GM12878 (cell line): Measurements from ENCODE around the gene GRK5. TPM values are rescaled to one million over a fixed set of nuclear protein-coding genes. Genes with fewer than 3 reads are reported as not detected.

Source experiments
- ATAC-seq: fragments of 200-7000 bp; cut with Tn5 transposase; 3 replicates; pipeline ENCODE4 v1.9.1; 2020; ENCODE audit warnings: mild to moderate bottlenecking, moderate library complexity
- BruUV-seq: library from RNA; stranded (reverse); fragments of 400-500 nt; replicated peaks from 2 replicates; lab custom pipeline; 2021; lab: Mats Ljungman, UMichigan
- CTCF ChIA-PET: fragments of 300-600 bp; sonication (Branson Sonifier 250); formaldehyde crosslinking; extraction: SDS; loops from one replicate; lab custom pipeline; 2021; ENCODE audit warnings: inconsistent platforms; lab: Yijun Ruan, JAX
- POLR2A ChIA-PET: fragments of 350-600 bp; formaldehyde crosslinking; extraction: SDS; loops from one replicate; lab custom pipeline; 2021; ENCODE audit warnings: inconsistent platforms; lab: Charles Lee
- RAD21 ChIA-PET: fragments of 300-600 bp; sonication (Branson Sonifier 250); formaldehyde crosslinking; loops from one replicate; lab custom pipeline; 2023; ENCODE audit warnings: antibody characterized with exemption; ENCODE audit not compliant: unreplicated experiment; lab: Charles Lee
- SMC1A ChIA-PET: fragments of 300-600 bp; sonication (Branson Sonifier 250); formaldehyde crosslinking; loops from one replicate; lab custom pipeline; 2023; ENCODE audit not compliant: unreplicated experiment, uncharacterized antibody; lab: Charles Lee
- DNase-seq: peaks from one replicate; pipeline ENCODE4 v3.0.0-alpha.2; 2011; ENCODE audit warnings: low read depth, low spot score
- FAIRE-seq: peaks from 3 replicates; lab custom pipeline; 2011; peaks lifted over from hg19 to GRCh38; lab: Jason Lieb, UNC
- H2AFZ ChIP-seq: 2 replicates; pipeline ENCODE4 v1.6.0; 2011; ENCODE audit warnings: low read depth, low read length, control low read depth; ENCODE audit not compliant: control insufficient read depth
- H3K27ac ChIP-seq: 2 replicates; pipeline ENCODE4 v1.5.1; 2011; ENCODE audit warnings: control low read depth; ENCODE audit not compliant: control insufficient read depth, insufficient read depth
- H3K27me3 ChIP-seq, 2 experiments: replicated peaks in 1 of 2; 2 replicates each; pipeline versions ENCODE4 v1.6.0 to v1.6.1; 2011; ENCODE audit warnings: low read length in 1 of 2; ENCODE audit not compliant: control insufficient read depth in 2 of 2, insufficient read depth in 2 of 2
- H3K36me3 ChIP-seq, 2 experiments: 2 replicates each; pipeline ENCODE4 v1.5.1; 2011; ENCODE audit warnings: low read length in 1 of 2; ENCODE audit not compliant: control insufficient read depth in 2 of 2, insufficient read depth in 2 of 2
- H3K4me1 ChIP-seq: 2 replicates; pipeline ENCODE4 v1.6.1; 2011; ENCODE audit warnings: mild to moderate bottlenecking, low read length, moderate library complexity, mixed read lengths; ENCODE audit not compliant: control insufficient read depth, insufficient read depth
- H3K4me2 ChIP-seq: 2 replicates; pipeline ENCODE4 v1.6.0; 2011; ENCODE audit warnings: control low read depth; ENCODE audit not compliant: control insufficient read depth, insufficient read depth
- H3K4me3 ChIP-seq: fragments of 200-600 bp; sonication (generic); 2 replicates; pipeline ENCODE4 v1.5.1; 2016
- H3K79me2 ChIP-seq: 2 replicates; pipeline ENCODE4 v1.6.0; 2011; ENCODE audit warnings: low read length; ENCODE audit not compliant: control insufficient read depth, insufficient read depth
- H3K9ac ChIP-seq: 2 replicates; pipeline ENCODE4 v1.8.0; 2011; ENCODE audit warnings: low read length, control low read depth, mixed read lengths; ENCODE audit not compliant: control insufficient read depth, insufficient read depth
- H3K9me3 ChIP-seq: replicated peaks from 3 replicates; pipeline ENCODE4 v1.5.1; 2011; ENCODE audit warnings: mild to moderate bottlenecking, low read length; ENCODE audit not compliant: control insufficient read depth, insufficient read depth
- H4K20me1 ChIP-seq: 2 replicates; pipeline ENCODE4 v1.6.0; 2011; ENCODE audit not compliant: control insufficient read depth, insufficient read depth
- LARP7 ChIP-seq: fragments of 450-650 bp; IDR thresholded peaks from 2 replicates; pipeline ENCODE4 v1.6.1; 2017; ENCODE audit warnings: mild to moderate bottlenecking
- RAD21 ChIP-seq: IDR thresholded peaks from 2 replicates; pipeline ENCODE4 v1.6.1; 2011; ENCODE audit warnings: mild to moderate bottlenecking, low read depth, low read length, moderate library complexity; ENCODE audit not compliant: insufficient read depth
- SP1 ChIP-seq: IDR thresholded peaks from one replicate; pipeline ENCODE4 v1.6.1; 2011; ENCODE audit warnings: low read depth, low read length
- YBX1 ChIP-seq: fragments of 450-650 bp; IDR thresholded peaks from 2 replicates; pipeline ENCODE4 v1.6.1; 2016; ENCODE audit warnings: antibody characterized with exemption
- YY1 ChIP-seq: IDR thresholded peaks from 2 replicates; pipeline ENCODE4 v1.6.1; 2011; ENCODE audit warnings: low read depth, mild to moderate bottlenecking, low read length
- ZNF207 ChIP-seq: fragments of 450-650 bp; IDR thresholded peaks from 2 replicates; pipeline ENCODE4 v1.6.1; 2014; ENCODE audit warnings: antibody characterized with exemption, mild to moderate bottlenecking, borderline replicate concordance
- WGBS: methylation state at CpG from one replicate; pipeline ENCODE4 v1.1.6; 2016; ENCODE audit warnings: low lambda C conversion rate; ENCODE audit not compliant: insufficient replicate concordance, insufficient coverage; ENCODE audit errors: missing lambda C conversion rate; 5-methylcytosine and 5-hydroxymethylcytosine counted together
- in situ Hi-C: fragments of 300-500 bp; cut with MboI; formaldehyde crosslinking; loops from 9 replicates; pipeline ENCODE4 v1.14.3; 2018; ENCODE audit warnings: mixed read lengths
- intact Hi-C: fragments of 100-400 bp; cut with micrococcal nuclease; formaldehyde crosslinking; loops from one replicate; pipeline ENCODE4 v1.14.2; 2022; ENCODE audit not compliant: unreplicated experiment
- polyA plus RNA-seq, 11 experiments: library from polyadenylated mRNA; depleted of rRNA in 4 of 11; unstranded in 6 of 11; stranded (reverse) in 5 of 11; fragments of >200 nt; fragmentation: Nextera tagmentation in 4 of 11; fragmentation: Illumina TruSeq in 1 of 11; extraction: Ambion mirVana in 4 of 11; extraction: Trizol in 1 of 11; gene quantifications; 1 replicate in 1 of 11; 2 replicates in 10 of 11; pipeline versions ENCODE4 v1.2.1 to v1.2.3, GENCODE V29; 2011 to 2016; ENCODE audit warnings: inconsistent platforms in 2 of 11, missing spikeins in 2 of 11, low read depth in 1 of 11
- total RNA-seq, 4 experiments: library from RNA; depleted of rRNA in 3 of 4; stranded (reverse); fragments of >200 nt in 3 of 4; fragmentation: Illumina TruSeq in 1 of 4; extraction: Trizol in 1 of 4; gene quantifications; 2 replicates each; pipeline versions ENCODE4 v1.2.1 to v1.2.3, GENCODE V29; 2013 to 2021
- TF ChIP-seq, protein P1 (sequence below): fragments of 450-650 bp; formaldehyde crosslinking; IDR thresholded peaks from 2 replicates; pipeline ENCODE4 v1.4.0; 2022; ENCODE audit warnings: mild to moderate bottlenecking, moderate library complexity
- TF ChIP-seq, protein P2 (sequence below): fragments of 450-650 bp; formaldehyde crosslinking; IDR thresholded peaks from 2 replicates; pipeline ENCODE4 v1.4.0; 2020; ENCODE audit warnings: mild to moderate bottlenecking, moderate library complexity
- TF ChIP-seq, protein P3 (sequence below): fragments of 450-650 bp; IDR thresholded peaks from 2 replicates; pipeline ENCODE4 v1.6.1; 2016; ENCODE audit warnings: mild to moderate bottlenecking, moderate library complexity, borderline replicate concordance

The GRK5 gene
- total and polyA plus RNA-seq, 10 of the 15 experiments (the other 5 are each of a cell fraction or from before 2014, with no cell fraction given): 0.11 to 22.1 (median 10.0) TPM

DNA sequence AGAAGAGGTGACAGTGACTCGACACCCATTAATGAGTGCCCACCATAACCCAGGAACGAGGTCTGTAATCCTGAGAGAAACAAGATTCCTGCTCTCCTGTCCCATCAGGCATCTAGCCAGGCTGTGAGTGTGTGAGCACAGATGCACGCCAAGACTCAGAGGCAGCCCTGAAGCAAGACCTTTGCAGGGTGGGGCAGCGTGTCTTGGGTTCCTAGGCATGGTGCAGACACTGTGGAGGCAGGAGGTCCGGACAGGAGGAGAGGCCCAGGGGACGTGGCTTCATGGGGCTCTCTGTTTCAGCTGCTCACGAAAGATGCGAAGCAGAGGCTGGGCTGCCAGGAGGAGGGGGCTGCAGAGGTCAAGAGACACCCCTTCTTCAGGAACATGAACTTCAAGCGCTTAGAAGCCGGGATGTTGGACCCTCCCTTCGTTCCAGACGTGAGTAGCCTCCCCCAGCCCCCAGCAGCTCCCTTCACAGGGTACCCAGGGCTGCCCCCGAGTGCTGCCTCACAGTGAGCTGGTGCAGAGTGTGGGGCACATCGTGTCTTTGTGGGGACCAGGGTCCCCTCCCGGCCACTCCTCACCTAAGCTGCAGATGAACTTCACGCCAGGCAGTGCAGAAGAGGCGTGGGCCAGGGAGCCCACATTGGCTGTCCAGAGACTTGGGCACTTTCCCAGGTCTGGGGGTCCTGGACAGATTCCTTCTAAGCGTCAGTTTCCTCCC lies 240.6 kb downstream of the GRK5 start:
- peaks cover 0 to 6% of the 10 kb centered on the region in 2 experiments; a peak in 1 of 4 replicates for H3K36me3 ChIP-seq
- peaks cover 4% of the 10 kb centered on the region for H3K4me1 ChIP-seq
- SMC1A ChIA-PET: interaction anchor here (0.9 to 1.0 kb wide), 2 partner anchors 239 to 248 kb away, joined by 3 read pairs; no protein-coding TSS in a partner anchor
- FAIRE-seq: no peak
- no peak overlapping the region for H3K27ac ChIP-seq
- in situ Hi-C loops: no loop called here
- no TSS peak for BruUV-seq
- no peak overlapping the region for H2AFZ ChIP-seq
- H3K79me2 ChIP-seq: no peaks in the 10 kb centered on the region
- RAD21 ChIA-PET: interaction anchor here (1.6 kb wide), 1 partner anchor 42 kb away, joined by 7 read pairs; no protein-coding TSS in a partner anchor
- WGBS: 81% methylated on average over 17 of the region's 18 CpGs
- H3K4me3 ChIP-seq: no peak overlapping the region
- POLR2A ChIA-PET: no interaction called here
- no peaks in the 10 kb centered on the region for H4K20me1 ChIP-seq
- no peak for ATAC-seq
- intact Hi-C loops: loop anchor here (5.0 kb wide), 1 partner anchor 94 kb away; the partner anchor contains the start of gene RGS10
- no peaks in the 10 kb centered on the region for H3K27me3 ChIP-seq
- CTCF ChIA-PET: interaction anchor here (1.5 to 3.8 kb wide), 3 partner anchors 31 to 249 kb away, joined by 4 to 19 read pairs (median 7); no protein-coding TSS in a partner anchor
- no peaks in the 10 kb centered on the region for H3K9me3 ChIP-seq
- H3K9ac ChIP-seq: no peak overlapping the region
- H3K4me2 ChIP-seq: no peak overlapping the region
- DNase-seq: no peak
- TF ChIP-seq, protein P1, sequence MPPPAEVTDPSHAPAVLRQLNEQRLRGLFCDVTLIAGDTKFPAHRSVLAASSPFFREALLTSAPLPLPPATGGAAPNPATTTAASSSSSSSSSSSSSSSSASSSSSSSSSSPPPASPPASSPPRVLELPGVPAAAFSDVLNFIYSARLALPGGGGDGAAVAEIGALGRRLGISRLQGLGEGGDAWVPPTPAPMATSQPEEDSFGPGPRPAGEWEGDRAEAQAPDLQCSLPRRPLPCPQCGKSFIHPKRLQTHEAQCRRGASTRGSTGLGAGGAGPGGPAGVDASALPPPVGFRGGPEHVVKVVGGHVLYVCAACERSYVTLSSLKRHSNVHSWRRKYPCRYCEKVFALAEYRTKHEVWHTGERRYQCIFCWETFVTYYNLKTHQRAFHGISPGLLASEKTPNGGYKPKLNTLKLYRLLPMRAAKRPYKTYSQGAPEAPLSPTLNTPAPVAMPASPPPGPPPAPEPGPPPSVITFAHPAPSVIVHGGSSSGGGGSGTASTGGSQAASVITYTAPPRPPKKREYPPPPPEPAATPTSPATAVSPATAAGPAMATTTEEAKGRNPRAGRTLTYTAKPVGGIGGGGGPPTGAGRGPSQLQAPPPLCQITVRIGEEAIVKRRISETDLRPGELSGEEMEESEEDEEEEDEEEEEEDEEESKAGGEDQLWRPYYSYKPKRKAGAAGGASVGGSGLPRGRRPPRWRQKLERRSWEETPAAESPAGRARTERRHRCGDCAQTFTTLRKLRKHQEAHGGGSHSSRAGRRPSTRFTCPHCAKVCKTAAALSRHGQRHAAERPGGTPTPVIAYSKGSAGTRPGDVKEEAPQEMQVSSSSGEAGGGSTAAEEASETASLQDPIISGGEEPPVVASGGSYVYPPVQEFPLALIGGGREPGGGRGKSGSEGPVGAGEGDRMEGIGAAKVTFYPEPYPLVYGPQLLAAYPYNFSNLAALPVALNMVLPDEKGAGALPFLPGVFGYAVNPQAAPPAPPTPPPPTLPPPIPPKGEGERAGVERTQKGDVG (CRISPR knock-in tag): no peak
- no peak for TF ChIP-seq RAD21
- TF ChIP-seq SP1: no peak
- TF ChIP-seq, protein P2, sequence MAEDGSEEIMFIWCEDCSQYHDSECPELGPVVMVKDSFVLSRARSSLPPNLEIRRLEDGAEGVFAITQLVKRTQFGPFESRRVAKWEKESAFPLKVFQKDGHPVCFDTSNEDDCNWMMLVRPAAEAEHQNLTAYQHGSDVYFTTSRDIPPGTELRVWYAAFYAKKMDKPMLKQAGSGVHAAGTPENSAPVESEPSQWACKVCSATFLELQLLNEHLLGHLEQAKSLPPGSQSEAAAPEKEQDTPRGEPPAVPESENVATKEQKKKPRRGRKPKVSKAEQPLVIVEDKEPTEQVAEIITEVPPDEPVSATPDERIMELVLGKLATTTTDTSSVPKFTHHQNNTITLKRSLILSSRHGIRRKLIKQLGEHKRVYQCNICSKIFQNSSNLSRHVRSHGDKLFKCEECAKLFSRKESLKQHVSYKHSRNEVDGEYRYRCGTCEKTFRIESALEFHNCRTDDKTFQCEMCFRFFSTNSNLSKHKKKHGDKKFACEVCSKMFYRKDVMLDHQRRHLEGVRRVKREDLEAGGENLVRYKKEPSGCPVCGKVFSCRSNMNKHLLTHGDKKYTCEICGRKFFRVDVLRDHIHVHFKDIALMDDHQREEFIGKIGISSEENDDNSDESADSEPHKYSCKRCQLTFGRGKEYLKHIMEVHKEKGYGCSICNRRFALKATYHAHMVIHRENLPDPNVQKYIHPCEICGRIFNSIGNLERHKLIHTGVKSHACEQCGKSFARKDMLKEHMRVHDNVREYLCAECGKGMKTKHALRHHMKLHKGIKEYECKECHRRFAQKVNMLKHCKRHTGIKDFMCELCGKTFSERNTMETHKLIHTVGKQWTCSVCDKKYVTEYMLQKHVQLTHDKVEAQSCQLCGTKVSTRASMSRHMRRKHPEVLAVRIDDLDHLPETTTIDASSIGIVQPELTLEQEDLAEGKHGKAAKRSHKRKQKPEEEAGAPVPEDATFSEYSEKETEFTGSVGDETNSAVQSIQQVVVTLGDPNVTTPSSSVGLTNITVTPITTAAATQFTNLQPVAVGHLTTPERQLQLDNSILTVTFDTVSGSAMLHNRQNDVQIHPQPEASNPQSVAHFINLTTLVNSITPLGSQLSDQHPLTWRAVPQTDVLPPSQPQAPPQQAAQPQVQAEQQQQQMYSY (CRISPR knock-in tag): no peak
- no peak for TF ChIP-seq YBX1
- TF ChIP-seq, protein P3, sequence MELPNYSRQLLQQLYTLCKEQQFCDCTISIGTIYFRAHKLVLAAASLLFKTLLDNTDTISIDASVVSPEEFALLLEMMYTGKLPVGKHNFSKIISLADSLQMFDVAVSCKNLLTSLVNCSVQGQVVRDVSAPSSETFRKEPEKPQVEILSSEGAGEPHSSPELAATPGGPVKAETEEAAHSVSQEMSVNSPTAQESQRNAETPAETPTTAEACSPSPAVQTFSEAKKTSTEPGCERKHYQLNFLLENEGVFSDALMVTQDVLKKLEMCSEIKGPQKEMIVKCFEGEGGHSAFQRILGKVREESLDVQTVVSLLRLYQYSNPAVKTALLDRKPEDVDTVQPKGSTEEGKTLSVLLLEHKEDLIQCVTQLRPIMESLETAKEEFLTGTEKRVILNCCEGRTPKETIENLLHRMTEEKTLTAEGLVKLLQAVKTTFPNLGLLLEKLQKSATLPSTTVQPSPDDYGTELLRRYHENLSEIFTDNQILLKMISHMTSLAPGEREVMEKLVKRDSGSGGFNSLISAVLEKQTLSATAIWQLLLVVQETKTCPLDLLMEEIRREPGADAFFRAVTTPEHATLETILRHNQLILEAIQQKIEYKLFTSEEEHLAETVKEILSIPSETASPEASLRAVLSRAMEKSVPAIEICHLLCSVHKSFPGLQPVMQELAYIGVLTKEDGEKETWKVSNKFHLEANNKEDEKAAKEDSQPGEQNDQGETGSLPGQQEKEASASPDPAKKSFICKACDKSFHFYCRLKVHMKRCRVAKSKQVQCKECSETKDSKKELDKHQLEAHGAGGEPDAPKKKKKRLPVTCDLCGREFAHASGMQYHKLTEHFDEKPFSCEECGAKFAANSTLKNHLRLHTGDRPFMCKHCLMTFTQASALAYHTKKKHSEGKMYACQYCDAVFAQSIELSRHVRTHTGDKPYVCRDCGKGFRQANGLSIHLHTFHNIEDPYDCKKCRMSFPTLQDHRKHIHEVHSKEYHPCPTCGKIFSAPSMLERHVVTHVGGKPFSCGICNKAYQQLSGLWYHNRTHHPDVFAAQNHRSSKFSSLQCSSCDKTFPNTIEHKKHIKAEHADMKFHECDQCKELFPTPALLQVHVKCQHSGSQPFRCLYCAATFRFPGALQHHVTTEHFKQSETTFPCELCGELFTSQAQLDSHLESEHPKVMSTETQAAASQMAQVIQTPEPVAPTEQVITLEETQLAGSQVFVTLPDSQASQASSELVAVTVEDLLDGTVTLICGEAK: no peak
- no peak for TF ChIP-seq YY1
- TF ChIP-seq LARP7: no peak
- TF ChIP-seq ZNF207: no peak
